Stimulated activated memory B cell treated with anti-CD40 and anti-IgM and Interleukin-4, amounts not matched to agents 10 μg/mL and 1 μg/mL and 100 μg/mL, for 72 hours (primary cell): ENCODE results near the gene PIWIL1.
A peak's percentile ranks its signal among the peaks of the same experiment; 100 is the strongest.

Experiments
- ATAC-seq: fragments of 150-1000 bp; cut with Tn5 transposase; 2 replicates; pipeline ENCODE4 v1.10.0; 2021
- H3K27ac Mint-ChIP-seq: one replicate; pipeline ENCODE4 v1.8.0; 2022; ENCODE audit warnings: mild to moderate bottlenecking, mixed read lengths
- H3K27me3 Mint-ChIP-seq: one replicate; pipeline ENCODE4 v1.8.0; 2022; ENCODE audit warnings: mixed read lengths
- H3K36me3 Mint-ChIP-seq: one replicate; pipeline ENCODE4 v1.8.0; 2022; ENCODE audit warnings: mixed read lengths
- H3K4me1 Mint-ChIP-seq: one replicate; pipeline ENCODE4 v1.8.0; 2022; ENCODE audit warnings: mixed read lengths
- H3K4me3 Mint-ChIP-seq: one replicate; pipeline ENCODE4 v1.8.0; 2022; ENCODE audit warnings: mild to moderate bottlenecking, moderate library complexity, mixed read lengths
- H3K9me3 Mint-ChIP-seq: one replicate; pipeline ENCODE4 v1.8.0; 2022; ENCODE audit warnings: mixed read lengths

PIWIL1 gene

DNA sequence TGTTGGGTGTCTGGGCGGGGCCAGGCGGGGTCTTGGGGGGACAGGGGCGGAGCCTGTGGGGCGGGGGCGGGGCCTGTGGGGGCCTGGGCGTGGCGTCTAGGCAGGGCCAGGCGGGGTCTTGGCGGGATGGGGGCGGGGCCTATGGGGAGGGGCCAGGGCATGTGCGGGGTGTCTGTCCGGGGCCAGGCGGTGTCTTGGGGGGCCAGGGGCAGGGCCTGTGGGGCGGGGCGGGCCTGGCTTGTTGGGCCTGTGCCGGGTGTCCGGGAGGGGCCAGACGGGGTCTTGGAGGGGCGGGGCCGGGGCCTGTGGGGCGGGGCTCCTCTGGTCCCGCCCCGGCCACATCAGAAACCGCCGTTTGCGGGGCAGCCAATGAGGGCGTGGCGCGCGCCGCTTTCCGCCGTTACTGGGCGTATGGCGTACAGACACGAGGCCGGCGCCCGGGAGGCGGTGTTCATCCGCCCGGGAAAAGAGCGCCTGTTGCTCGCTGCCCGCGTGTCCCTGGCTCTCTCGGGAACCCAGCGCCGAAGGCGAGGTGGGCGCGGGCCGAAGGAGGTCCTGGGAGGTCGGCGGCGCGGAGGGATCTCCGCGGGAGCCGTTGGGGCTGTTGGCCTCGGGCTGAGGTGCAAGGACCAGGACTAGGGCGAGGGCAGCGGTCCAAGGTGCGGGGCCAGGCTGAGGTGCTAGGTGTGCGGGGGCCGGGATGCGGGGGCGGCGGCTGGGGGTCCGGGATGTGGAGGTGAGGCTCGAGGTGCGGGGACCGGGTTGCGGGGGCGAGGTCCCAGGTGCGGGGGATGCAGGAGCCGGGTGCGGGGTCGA, at the start of gene PIWIL1:
Gene PIWIL1, plus strand, starts transcription at position 400 of the 816 bp plus-strand sequence. CDS start 4,705 bp downstream, outside the sequence.
- Mint-ChIP-seq H3K36me3 (no peaks in the 10 kb centered on the region), H3K4me1 (no peaks in the 10 kb centered on the region), H3K9me3 (peaks cover 7% of the 10 kb centered on the region), H3K27me3 (peaks cover 24% of the 10 kb centered on the region), H3K4me3 (no peak within 1 kb of the TSS), H3K27ac (no peak within 1 kb of the TSS)
- peak; percentile 59 for ATAC-seq

DNA sequence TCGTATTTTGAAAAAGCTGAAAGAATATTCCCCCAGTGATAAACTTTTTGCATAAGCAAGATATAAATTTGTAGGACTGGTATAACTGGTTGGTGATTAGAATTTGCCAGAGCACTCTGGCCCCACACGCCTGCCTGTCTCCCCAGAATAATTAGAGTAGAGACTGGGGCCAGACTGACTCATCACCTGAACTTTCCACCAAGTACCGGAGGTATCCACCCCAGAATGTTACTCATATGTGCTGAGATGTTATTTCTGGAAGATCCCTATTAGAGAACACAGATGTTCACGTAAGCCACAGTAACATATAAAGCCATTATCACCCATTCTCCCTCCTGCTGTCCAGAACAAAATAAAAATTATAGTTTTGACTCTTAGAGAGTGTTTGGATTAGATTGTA, 49.5 kb upstream of the PIWIL1 start:
- no peak for ATAC-seq
- Mint-ChIP-seq H3K4me1 (no peaks in the 10 kb centered on the region), H3K27me3 (no peaks in the 10 kb centered on the region), H3K9me3 (peaks cover 13% of the 10 kb centered on the region), H3K36me3 (no peaks in the 10 kb centered on the region), H3K4me3 (no peak overlapping the region), H3K27ac (no peak overlapping the region)

DNA sequence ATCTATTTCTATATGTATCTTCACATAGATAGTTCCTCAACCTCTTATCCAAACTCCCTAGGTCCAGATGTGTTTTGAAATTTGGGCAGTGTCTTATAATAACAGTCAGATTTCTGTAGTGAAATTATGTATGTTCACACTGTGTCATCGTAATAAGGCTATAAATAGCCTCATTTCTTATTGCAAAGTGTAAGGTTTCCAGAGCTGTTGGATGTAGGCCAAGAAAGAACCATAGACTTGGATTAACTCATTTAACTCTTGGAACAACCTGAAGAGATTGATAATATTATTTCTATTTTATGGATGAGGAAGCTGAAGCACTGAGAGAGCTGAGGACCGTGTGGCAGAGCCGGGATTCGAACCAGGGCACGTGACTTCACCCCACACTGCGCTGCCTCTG, 49.0 kb upstream of the PIWIL1 start:
- no peaks in the 10 kb centered on the region for H3K36me3 Mint-ChIP-seq

DNA sequence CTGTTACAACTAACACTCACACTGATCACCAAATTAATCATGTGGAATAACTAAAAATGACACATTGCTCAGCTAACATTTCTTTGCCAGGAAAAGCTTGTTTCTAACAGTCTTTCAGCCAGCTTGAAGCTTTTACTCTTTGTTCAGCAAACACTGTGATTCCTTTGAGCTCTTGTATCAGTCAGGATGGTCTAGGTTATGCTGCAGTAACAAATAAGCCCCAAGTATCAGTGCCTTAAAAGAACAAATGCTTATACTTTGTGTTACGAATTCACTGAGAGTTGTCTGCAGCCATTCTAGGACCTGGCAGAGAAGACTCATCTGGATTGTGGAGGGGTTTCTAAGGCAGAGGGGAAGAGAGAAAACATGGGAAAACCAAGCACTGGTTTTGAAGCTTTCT, 47.6 kb upstream of the PIWIL1 start:
- no peak overlapping the region for H3K27ac Mint-ChIP-seq
- peaks cover 10% of the 10 kb centered on the region for H3K9me3 Mint-ChIP-seq
- H3K4me1 Mint-ChIP-seq: no peaks in the 10 kb centered on the region
- H3K4me3 Mint-ChIP-seq: no peak overlapping the region
- H3K36me3 Mint-ChIP-seq: no peaks in the 10 kb centered on the region
- ATAC-seq: no peak
- no peaks in the 10 kb centered on the region for H3K27me3 Mint-ChIP-seq

More for the DNA sequence above, 49.0 kb upstream of the PIWIL1 start:
- H3K27ac Mint-ChIP-seq: no peak overlapping the region
- no peaks in the 10 kb centered on the region for H3K4me1 Mint-ChIP-seq
- H3K27me3 Mint-ChIP-seq: no peaks in the 10 kb centered on the region
- no peak overlapping the region for H3K4me3 Mint-ChIP-seq
- peaks cover 13% of the 10 kb centered on the region for H3K9me3 Mint-ChIP-seq
- ATAC-seq: no peak

DNA sequence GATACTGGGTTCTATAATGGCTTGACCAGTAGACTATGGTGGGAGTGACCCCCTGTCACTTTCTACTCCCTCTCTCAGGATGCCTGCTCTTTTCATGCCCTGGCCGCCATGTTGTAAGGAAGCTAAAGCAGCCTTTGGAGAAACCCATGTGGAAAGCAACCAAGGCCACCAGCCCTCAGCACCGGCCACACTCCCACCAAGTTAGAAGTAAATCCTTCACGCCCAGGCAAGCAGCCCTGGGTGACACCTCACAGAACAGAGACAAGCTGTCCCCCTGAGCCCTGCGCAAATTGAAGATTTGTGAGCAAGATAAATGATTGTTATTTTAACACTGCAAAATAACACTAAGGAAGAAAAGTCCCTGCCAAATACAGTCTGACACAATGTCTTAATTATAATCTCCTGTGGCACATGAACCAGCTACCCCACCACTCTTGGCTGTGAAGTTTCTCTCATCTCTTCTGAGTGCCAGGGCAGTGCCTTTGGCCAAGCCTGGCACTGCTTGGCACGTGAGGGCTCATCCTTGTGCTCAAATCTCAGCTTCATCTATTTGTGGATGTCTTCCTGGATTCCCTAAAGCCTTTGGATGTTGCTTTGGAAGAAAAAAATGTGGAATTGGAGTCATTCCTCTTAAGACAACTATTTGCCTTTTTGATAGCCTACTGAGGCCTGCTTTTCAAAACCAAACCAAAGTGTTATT, 39.2 kb upstream of the PIWIL1 start:
- no peak overlapping the region for H3K27ac Mint-ChIP-seq
- no peak for ATAC-seq
- H3K36me3 Mint-ChIP-seq: no peaks in the 10 kb centered on the region
- H3K27me3 Mint-ChIP-seq: no peaks in the 10 kb centered on the region
- no peak overlapping the region for H3K4me3 Mint-ChIP-seq
- H3K9me3 Mint-ChIP-seq: peaks cover 17% of the 10 kb centered on the region
- no peaks in the 10 kb centered on the region for H3K4me1 Mint-ChIP-seq

DNA sequence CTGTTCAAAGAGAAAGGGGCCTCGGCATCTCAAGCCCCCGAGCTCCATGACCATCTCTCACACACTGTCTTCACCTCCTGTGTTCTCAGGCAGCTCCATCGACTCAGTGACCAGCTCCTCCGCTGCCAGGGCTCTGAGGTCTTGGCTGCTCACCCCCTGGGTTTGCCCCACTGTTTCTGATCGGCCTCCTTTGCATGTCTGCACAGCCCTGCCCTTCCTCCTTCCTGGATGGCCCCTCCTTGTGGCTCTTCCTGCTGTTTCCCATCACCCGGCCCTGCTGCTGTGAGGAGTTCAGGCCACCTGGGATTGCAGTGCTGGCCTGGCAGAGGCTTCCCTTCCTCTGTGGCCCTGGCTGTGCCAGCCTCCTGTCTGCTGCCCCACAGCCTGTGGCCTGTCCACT, 38.1 kb upstream of the PIWIL1 start:
- no peak for ATAC-seq
- no peaks in the 10 kb centered on the region for H3K4me1 Mint-ChIP-seq
- no peak overlapping the region for H3K4me3 Mint-ChIP-seq
- H3K9me3 Mint-ChIP-seq: peaks cover 17% of the 10 kb centered on the region
- H3K27me3 Mint-ChIP-seq: no peaks in the 10 kb centered on the region
- no peaks in the 10 kb centered on the region for H3K36me3 Mint-ChIP-seq
- H3K27ac Mint-ChIP-seq: no peak overlapping the region

DNA sequence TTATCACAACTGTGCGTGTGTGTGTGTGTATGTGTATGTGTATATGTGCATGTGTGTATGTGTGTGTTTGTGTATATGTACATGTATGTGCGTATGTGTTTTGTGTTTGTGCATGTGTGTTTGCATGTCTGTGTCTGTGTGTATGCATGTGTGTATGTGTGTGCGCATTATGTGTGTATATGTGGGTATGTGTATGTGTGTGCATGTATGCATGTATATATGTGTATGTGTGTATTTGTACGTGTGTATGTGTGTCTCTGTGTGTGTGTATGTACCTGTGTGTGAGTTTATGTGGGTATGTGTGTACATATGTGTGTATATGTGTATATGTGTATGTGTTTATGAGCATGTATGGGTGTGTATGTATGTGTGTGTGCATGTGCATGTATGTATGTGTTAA, 37.6 kb upstream of the PIWIL1 start:
- H3K27ac Mint-ChIP-seq: no peak overlapping the region
- H3K4me3 Mint-ChIP-seq: no peak overlapping the region

DNA sequence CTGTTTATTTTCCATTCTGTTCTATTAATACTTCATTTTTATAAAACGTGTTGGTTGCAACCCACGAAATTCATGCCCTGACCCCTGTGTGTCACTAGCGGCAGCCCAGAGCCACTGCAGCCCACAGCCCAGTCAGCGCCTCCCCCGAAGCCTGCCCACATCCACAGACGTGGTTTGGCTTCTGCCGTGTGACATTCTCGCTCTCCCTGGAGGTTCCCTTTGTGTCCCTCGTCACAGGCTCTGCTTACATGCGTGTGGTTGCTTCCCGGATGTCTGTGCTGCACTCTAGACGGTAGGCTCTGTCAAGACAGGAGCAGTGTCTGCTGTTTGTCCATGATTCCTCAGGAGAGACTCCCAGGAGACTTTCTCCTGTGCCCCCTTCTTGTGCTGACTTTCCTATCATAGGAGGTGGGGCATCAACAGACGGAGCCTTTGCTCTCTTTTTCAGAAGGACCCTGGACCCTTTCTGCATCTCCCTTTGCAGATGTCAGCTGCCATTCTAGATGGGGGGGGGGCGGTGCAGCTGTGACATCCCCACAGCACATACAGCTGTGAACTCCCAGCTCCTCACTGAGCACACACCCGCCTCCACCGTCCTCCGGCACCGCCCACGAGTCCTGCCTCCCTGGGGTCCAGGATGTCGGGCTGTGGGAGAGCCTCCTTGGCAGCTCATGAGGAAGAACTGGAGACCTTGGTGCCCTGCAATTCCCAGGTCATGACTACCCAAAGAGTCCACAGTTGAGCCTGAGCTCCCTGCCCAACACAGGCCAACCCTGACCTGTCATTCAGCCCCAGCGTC, 36.8 kb upstream of the PIWIL1 start:
- no peak for ATAC-seq
- no peak overlapping the region for H3K27ac Mint-ChIP-seq
- H3K4me3 Mint-ChIP-seq: no peak overlapping the region
- H3K27me3 Mint-ChIP-seq: no peaks in the 10 kb centered on the region
- H3K9me3 Mint-ChIP-seq: peaks cover 17% of the 10 kb centered on the region
- no peaks in the 10 kb centered on the region for H3K4me1 Mint-ChIP-seq
- H3K36me3 Mint-ChIP-seq: no peaks in the 10 kb centered on the region

More for the DNA sequence above, 37.6 kb upstream of the PIWIL1 start:
- Mint-ChIP-seq H3K4me1 (no peaks in the 10 kb centered on the region), H3K36me3 (no peaks in the 10 kb centered on the region), H3K27me3 (no peaks in the 10 kb centered on the region), H3K9me3 (peaks cover 17% of the 10 kb centered on the region)
- ATAC-seq: no peak

DNA sequence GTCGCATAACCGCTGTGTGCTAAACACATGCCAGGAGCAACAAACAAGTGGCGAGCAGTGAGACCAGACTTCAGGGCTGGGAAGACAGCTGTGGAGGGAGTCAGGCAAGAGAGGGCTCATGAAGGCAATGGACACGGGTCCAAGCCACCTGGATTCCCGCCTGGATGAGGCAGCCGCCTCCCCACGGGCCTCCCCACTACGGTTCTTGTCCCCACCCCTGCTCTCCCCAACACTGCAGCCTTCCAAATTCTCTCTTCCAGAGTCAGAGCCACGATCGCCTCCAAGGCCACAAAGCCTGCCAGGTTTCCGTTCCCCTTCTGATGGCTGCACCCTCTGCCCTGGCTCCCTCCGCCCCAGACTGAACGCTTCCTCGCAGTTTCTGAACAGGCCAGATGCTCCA, 36.1 kb upstream of the PIWIL1 start:
- H3K4me3 Mint-ChIP-seq: no peak overlapping the region
- H3K9me3 Mint-ChIP-seq: peaks cover 17% of the 10 kb centered on the region
- no peak for ATAC-seq
- H3K36me3 Mint-ChIP-seq: no peaks in the 10 kb centered on the region
- no peak overlapping the region for H3K27ac Mint-ChIP-seq
- H3K4me1 Mint-ChIP-seq: no peaks in the 10 kb centered on the region
- H3K27me3 Mint-ChIP-seq: no peaks in the 10 kb centered on the region

DNA sequence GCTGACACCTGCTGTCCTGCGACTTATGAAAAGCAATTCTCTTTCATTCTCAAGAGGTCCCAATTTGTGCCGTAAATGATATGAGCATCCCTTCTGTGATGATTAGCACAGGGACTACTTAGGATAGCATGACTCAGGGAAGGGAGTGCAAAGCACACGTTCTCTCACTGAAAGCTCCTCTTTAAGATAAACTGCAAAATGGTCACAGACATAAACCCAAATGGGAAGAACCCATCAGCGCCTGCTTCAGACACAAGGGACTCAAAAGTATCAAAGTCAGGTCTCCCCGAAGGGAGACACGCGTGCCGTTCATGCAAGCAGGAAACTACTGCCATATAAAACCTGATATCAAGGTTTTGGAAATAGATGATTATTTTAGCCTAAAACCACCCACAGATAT, 33.9 kb upstream of the PIWIL1 start:
- H3K4me3 Mint-ChIP-seq: no peak overlapping the region
- H3K27ac Mint-ChIP-seq: no peak overlapping the region
- no peaks in the 10 kb centered on the region for H3K4me1 Mint-ChIP-seq

DNA sequence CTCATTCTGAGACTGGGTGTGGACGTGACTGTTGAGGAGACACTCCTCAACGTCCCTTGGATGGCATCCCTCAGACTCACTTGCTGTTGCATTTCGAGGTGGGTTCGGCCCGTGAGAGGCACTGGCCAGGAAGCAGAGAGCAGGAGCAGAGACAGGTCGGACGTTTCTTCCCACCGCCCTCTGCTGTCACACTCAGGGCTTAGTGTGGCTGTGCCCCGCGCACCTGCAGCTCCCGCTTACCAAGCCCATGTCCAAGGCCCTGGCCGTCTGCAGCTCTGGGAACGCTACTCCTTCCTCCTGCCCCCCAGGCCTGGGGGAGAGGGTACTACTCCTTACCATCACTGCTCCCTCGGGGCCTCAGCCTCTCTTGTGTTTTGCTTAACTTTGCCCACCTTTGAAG, 29.8 kb upstream of the PIWIL1 start:
- no peak for ATAC-seq
- no peak overlapping the region for H3K27ac Mint-ChIP-seq
- peaks cover 4% of the 10 kb centered on the region for H3K9me3 Mint-ChIP-seq
- no peak overlapping the region for H3K4me3 Mint-ChIP-seq
- no peaks in the 10 kb centered on the region for H3K36me3 Mint-ChIP-seq
- no peaks in the 10 kb centered on the region for H3K4me1 Mint-ChIP-seq
- no peaks in the 10 kb centered on the region for H3K27me3 Mint-ChIP-seq

More for the DNA sequence above, 33.9 kb upstream of the PIWIL1 start:
- H3K9me3 Mint-ChIP-seq: peaks cover 17% of the 10 kb centered on the region
- H3K27me3 Mint-ChIP-seq: no peaks in the 10 kb centered on the region
- H3K36me3 Mint-ChIP-seq: no peaks in the 10 kb centered on the region
- ATAC-seq: no peak

DNA sequence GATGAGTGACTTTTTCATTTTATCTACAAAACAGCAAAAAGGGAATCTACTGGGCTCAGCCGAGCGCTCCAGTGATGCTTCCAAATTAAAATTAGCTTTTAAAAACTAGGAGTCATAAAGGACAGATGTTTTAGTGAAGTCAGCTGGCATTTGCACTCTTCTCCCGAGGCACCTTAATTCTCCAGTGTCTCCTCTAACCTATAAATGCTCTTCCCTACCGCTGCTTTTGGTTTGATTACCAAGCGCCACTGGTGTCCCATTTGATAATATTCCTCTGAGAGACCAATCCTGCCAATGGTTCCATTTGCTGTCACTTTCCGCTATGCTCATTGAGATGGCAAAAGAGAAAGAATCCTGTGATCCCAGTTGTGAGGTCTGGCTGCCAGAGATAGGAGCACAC, 29.3 kb upstream of the PIWIL1 start:
- no peaks in the 10 kb centered on the region for H3K36me3 Mint-ChIP-seq
- no peak overlapping the region for H3K27ac Mint-ChIP-seq
- H3K4me3 Mint-ChIP-seq: no peak overlapping the region
- no peaks in the 10 kb centered on the region for H3K4me1 Mint-ChIP-seq
- ATAC-seq: no peak
- H3K27me3 Mint-ChIP-seq: no peaks in the 10 kb centered on the region
- no peaks in the 10 kb centered on the region for H3K9me3 Mint-ChIP-seq

DNA sequence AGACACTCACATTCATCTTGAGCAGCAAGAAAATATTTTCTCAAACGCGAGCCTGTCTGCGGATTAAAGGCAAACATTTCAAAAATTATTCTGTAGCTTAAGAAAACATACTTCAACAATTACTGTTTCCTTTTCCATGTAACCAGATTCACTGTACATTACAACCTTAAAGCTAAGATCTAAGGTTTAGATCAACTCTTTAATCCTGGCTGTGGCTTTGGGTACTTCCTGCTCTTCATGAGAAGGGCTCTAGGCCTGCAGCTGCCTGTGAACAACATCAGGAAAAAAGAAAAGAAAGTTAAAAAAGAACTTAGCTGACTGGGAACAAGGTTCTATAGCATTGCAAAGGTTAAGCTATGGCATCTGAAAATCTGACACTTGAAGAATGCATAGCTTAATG, 21.4 kb upstream of the PIWIL1 start:
- H3K36me3 Mint-ChIP-seq: no peaks in the 10 kb centered on the region
- H3K27me3 Mint-ChIP-seq: no peaks in the 10 kb centered on the region
- no peak overlapping the region for H3K27ac Mint-ChIP-seq
- no peak overlapping the region for H3K4me3 Mint-ChIP-seq
- peaks cover 8% of the 10 kb centered on the region for H3K9me3 Mint-ChIP-seq
- no peaks in the 10 kb centered on the region for H3K4me1 Mint-ChIP-seq
- no peak for ATAC-seq

DNA sequence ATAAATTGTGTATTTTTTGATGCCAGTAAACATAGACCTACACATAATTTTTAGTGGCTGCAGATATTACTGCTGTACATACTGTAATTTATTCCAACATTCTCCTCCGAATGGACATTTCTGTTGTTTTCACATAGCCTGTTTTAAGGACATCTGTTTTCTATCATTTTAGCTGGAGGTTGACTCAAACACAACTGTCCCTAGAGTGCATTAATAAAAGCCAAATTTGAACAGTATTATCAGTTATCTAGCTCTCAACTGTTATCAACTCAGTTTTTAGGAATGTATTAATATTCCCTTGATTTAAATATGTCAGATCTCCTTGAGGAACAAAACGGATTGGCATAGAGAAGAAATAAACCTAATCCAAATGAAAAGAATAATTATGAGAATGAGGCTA, 17.2 kb upstream of the PIWIL1 start:
- Mint-ChIP-seq H3K4me3 (no peak overlapping the region), H3K4me1 (no peaks in the 10 kb centered on the region), H3K9me3 (peaks cover 4% of the 10 kb centered on the region), H3K36me3 (no peaks in the 10 kb centered on the region), H3K27me3 (no peaks in the 10 kb centered on the region), H3K27ac (no peak overlapping the region)
- no peak for ATAC-seq

DNA sequence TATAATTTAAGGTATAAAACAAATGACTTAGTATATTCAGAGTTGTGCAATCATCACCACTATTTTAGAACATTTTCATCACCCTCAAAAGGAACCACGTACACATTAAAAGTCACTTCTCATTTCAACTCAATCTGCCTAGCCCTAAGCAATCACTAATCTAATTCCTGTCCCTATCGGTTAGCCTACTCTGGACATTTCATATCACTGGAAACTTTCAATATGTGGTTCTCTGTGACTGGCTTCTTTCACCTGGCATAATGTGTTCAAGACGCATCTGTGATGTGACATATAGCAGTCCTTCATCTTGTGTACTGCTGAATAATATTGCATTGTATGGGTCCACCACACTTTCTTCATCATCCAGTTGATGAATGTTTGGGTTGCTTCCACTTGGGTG, 15.4 kb upstream of the PIWIL1 start:
- no peaks in the 10 kb centered on the region for H3K4me1 Mint-ChIP-seq
- no peak overlapping the region for H3K27ac Mint-ChIP-seq
- no peaks in the 10 kb centered on the region for H3K36me3 Mint-ChIP-seq
- no peak for ATAC-seq
- peaks cover 4% of the 10 kb centered on the region for H3K9me3 Mint-ChIP-seq
- H3K27me3 Mint-ChIP-seq: peaks cover 6% of the 10 kb centered on the region
- no peak overlapping the region for H3K4me3 Mint-ChIP-seq
